WERI-Rb-1 (cell line): Measurements from ENCODE around the gene CENPU.

Source experiments
- DNase-seq: peaks from one replicate; pipeline ENCODE4 v3.0.0-alpha.2; 2020
- H3K27ac ChIP-seq: fragments of 250-450 bp; sonication (Bioruptor Pico); 2 replicates; pipeline ENCODE4 v1.5.1; 2020; ENCODE audit warnings: mild to moderate bottlenecking, moderate library complexity
- H3K27me3 ChIP-seq: fragments of 250-450 bp; sonication (Bioruptor Pico); 2 replicates; pipeline ENCODE4 v1.5.1; 2021; ENCODE audit warnings: mild to moderate bottlenecking, low read depth, moderate library complexity; ENCODE audit not compliant: insufficient read depth, severe bottlenecking
- H3K36me3 ChIP-seq: fragments of 250-450 bp; sonication (Bioruptor Pico); 2 replicates; pipeline ENCODE4 v1.5.1; 2020; ENCODE audit warnings: mild to moderate bottlenecking, moderate library complexity
- H3K4me3 ChIP-seq: 2 replicates; pipeline ENCODE4 v1.5.1; 2011; ENCODE audit warnings: low read depth, mild to moderate bottlenecking, control low read depth, low read length
- H3K9me3 ChIP-seq: fragments of 250-450 bp; sonication (Bioruptor Pico); 2 replicates; pipeline ENCODE4 v1.5.1; 2021; ENCODE audit warnings: mild to moderate bottlenecking, moderate library complexity; ENCODE audit not compliant: severe bottlenecking
- TF ChIP-seq, protein P1 (sequence below): IDR thresholded peaks from 2 replicates; pipeline ENCODE4 v1.5.1; 2011; ENCODE audit warnings: low read depth, mild to moderate bottlenecking, control low read depth, inconsistent platforms, low read length

CENPU gene

DNA sequence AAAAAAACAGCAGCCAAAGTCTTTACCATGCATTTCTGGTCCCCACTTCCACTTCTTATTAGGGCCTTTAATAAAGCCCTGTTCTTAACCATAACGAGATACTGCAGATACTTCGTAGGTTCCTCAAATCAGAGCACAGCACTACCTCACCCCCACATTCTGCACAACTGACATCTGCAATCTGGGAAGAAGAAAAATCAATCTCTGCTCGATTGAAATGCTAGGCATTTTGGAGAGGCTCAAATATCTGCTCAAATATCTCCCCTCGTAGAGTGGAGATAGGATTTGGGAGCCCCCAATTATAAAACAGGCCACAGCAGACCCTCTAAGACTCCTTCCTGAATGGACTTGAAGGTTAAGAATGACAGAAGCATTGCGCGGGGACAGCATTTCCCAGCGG lies 40.3 kb upstream of the CENPU start:
- no peaks in the 10 kb centered on the region for H3K27me3 ChIP-seq
- peaks cover 20% of the 10 kb centered on the region for H3K36me3 ChIP-seq
- DNase-seq = no peak
- peaks cover under 1% of the 10 kb centered on the region for H3K9me3 ChIP-seq
- no peak overlapping the region for H3K27ac ChIP-seq
- TF ChIP-seq, protein P1, sequence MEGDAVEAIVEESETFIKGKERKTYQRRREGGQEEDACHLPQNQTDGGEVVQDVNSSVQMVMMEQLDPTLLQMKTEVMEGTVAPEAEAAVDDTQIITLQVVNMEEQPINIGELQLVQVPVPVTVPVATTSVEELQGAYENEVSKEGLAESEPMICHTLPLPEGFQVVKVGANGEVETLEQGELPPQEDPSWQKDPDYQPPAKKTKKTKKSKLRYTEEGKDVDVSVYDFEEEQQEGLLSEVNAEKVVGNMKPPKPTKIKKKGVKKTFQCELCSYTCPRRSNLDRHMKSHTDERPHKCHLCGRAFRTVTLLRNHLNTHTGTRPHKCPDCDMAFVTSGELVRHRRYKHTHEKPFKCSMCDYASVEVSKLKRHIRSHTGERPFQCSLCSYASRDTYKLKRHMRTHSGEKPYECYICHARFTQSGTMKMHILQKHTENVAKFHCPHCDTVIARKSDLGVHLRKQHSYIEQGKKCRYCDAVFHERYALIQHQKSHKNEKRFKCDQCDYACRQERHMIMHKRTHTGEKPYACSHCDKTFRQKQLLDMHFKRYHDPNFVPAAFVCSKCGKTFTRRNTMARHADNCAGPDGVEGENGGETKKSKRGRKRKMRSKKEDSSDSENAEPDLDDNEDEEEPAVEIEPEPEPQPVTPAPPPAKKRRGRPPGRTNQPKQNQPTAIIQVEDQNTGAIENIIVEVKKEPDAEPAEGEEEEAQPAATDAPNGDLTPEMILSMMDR = no peak
- H3K4me3 ChIP-seq = no peak overlapping the region

DNA sequence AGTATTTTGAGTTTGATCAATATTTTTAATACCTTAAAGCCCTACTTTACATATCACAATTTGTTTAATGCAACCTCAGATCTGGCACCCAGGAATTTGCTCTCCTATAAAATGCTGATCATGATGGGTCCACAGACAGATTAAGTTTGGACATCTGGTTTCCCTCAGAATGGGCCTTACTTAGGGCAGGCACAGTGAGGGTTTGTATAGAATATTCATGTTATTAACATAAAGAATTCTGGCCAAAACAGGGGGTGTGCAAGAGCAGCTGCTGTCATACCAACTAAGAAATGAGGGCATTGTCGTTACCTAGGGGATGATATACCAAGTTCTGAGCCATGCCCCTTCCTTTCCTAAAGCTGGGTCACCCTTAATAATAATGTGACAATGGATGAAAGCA lies 37.5 kb upstream of the CENPU start:
- peaks cover 32% of the 10 kb centered on the region for H3K36me3 ChIP-seq
- H3K9me3 ChIP-seq = no peaks in the 10 kb centered on the region
- no peak overlapping the region for H3K4me3 ChIP-seq
- H3K27ac ChIP-seq = peak overlapping the region; percentile 94
- H3K27me3 ChIP-seq = no peaks in the 10 kb centered on the region
- TF ChIP-seq, protein P1 = no peak
- DNase-seq = no peak

DNA sequence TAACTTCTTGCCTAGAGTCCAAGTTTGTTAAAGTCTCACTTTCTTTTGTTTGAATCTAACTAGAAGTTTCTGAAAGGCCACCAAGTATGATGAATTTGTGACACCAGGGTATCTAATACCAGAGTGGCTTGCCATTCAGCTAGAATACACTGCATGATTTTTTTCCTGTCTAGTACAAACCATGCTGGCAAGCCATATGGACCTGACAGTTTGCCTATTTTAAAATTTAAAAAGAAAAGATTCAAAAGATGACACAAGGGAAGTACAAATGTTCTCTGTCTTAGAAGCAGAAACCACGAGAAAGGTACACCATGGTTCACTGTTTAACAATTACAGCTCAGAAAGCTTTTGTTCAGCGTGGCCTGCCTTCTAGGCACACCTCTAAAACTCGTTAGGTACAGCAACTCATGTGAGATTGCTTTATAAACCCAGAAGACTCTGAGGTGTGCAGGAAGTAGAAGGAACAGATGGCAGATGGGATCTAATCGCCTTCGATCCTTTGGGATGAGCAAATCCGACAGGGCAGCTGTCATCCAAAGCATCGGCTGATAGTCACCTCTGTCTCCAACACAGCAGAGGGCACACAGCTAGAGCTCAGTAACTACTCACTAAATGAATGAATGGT lies 35.4 kb upstream of the CENPU start:
- H3K4me3 ChIP-seq = no peak overlapping the region
- DNase-seq = peak; percentile 95
- TF ChIP-seq, protein P1 = peak; percentile 15; the same call in 1 of the 2 replicates
- peaks cover 48% of the 10 kb centered on the region for H3K36me3 ChIP-seq
- H3K9me3 ChIP-seq = no peaks in the 10 kb centered on the region
- H3K27me3 ChIP-seq = no peaks in the 10 kb centered on the region
- peak overlapping the region; percentile 94 for H3K27ac ChIP-seq

DNA sequence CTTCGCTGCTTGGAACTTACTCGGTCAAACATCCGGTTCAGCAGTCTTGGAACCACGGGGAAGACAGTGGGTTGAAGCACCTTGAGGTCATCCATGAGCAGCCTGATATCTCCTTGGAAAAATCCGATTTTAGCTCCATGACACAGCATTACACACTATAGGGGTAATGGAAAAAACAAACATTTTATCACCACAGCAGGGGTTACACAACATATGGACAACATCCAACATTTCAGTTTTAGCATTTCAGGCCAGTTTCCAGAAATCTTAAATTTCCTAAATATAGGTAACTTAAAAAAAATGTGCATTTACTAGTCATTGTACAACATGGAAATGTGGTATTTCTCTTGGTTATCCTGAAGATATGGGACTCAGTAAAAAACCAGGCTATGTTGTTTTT lies 34.4 kb upstream of the CENPU start:
- H3K4me3 ChIP-seq = no peak overlapping the region
- H3K27me3 ChIP-seq = no peaks in the 10 kb centered on the region
- no peak for DNase-seq
- peaks cover 47% of the 10 kb centered on the region for H3K36me3 ChIP-seq
- TF ChIP-seq, protein P1 = no peak
- H3K27ac ChIP-seq = peak overlapping the region; percentile 94
- H3K9me3 ChIP-seq = no peaks in the 10 kb centered on the region

DNA sequence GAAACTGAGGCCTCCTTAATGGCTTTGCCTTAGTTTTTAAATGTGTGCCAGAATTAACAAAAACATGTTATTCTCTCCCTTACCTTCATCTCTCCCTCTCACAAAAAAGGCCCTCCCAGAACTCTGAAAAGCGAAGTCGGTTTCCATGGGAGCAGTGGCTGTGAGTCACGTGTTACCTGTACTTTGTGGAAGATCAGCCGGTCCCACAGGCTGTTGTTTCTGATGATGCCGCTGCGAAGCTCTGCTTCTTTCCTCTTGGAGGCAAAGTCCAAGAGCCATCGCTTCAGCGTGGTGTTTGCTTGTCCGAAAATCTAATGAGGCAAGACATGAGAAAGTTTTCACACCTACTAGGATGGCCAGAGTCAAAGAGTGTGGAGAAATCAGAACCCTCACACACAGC lies 32.5 kb upstream of the CENPU start:
- H3K27ac ChIP-seq = no peak overlapping the region
- H3K4me3 ChIP-seq = no peak overlapping the region
- TF ChIP-seq, protein P1 = no peak
- H3K27me3 ChIP-seq = no peaks in the 10 kb centered on the region
- DNase-seq = no peak
- peaks cover 42% of the 10 kb centered on the region for H3K36me3 ChIP-seq
- no peaks in the 10 kb centered on the region for H3K9me3 ChIP-seq
